Mesothelial cell of epicardium (in vitro differentiated cells): ENCODE results near the gene CYP4Z1. TPM values are rescaled to one million over a fixed set of nuclear protein-coding genes. Genes with fewer than 3 reads are reported as not detected.
A peak's percentile ranks its signal among the peaks of the same experiment; 100 is the strongest.

Experiments
- DNase-seq, 2 experiments: peaks; one replicate each; pipeline ENCODE4 v3.0.0; 2021; ENCODE audit warnings: low spot score in 2 of 2; ENCODE audit not compliant: unreplicated experiment in 2 of 2
- H3K27ac Mint-ChIP-seq: 2 replicates; pipeline ENCODE4 v1.8.0; 2021; ENCODE audit warnings: mixed read lengths
- H3K27me3 Mint-ChIP-seq: 2 replicates; pipeline ENCODE4 v1.8.0; 2021; ENCODE audit warnings: low read depth, mixed read lengths
- H3K36me3 Mint-ChIP-seq: 2 replicates; pipeline ENCODE4 v1.8.0; 2021; ENCODE audit warnings: mixed read lengths
- H3K4me1 Mint-ChIP-seq: 2 replicates; pipeline ENCODE4 v1.8.0; 2021; ENCODE audit warnings: mixed read lengths
- H3K4me3 Mint-ChIP-seq: 2 replicates; pipeline ENCODE4 v1.8.0; 2021; ENCODE audit warnings: mild to moderate bottlenecking, moderate library complexity, mixed read lengths
- H3K9me3 Mint-ChIP-seq: 2 replicates; pipeline ENCODE4 v1.8.0; 2021; ENCODE audit warnings: mixed read lengths
- total RNA-seq: library from RNA; stranded (reverse); gene quantifications from 3 replicates; pipeline ENCODE4 v1.2.1, GENCODE V29; 2021
- TF ChIP-seq, protein P1 (sequence below): fragments of 200-600 bp; sonication (generic); IDR thresholded peaks from one replicate; pipeline ENCODE4 v1.5.0; 2021; ENCODE audit warnings: antibody characterized with exemption; ENCODE audit not compliant: unreplicated experiment

CYP4Z1 gene, protein sequence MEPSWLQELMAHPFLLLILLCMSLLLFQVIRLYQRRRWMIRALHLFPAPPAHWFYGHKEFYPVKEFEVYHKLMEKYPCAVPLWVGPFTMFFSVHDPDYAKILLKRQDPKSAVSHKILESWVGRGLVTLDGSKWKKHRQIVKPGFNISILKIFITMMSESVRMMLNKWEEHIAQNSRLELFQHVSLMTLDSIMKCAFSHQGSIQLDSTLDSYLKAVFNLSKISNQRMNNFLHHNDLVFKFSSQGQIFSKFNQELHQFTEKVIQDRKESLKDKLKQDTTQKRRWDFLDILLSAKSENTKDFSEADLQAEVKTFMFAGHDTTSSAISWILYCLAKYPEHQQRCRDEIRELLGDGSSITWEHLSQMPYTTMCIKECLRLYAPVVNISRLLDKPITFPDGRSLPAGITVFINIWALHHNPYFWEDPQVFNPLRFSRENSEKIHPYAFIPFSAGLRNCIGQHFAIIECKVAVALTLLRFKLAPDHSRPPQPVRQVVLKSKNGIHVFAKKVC
- not detected in 3 replicates for total RNA-seq

- Mint-ChIP-seq H3K4me1 (no peaks in the 10 kb centered on the region), H3K27ac (no peak within 1 kb of the TSS), H3K36me3 (no peaks in the 10 kb centered on the region), H3K9me3 (no peaks in the 10 kb centered on the region), H3K4me3 (no peak within 1 kb of the TSS), H3K27me3 (peaks cover 64% of the 10 kb centered on the region)
- no peak for DNase-seq
- TF ChIP-seq, protein P1, sequence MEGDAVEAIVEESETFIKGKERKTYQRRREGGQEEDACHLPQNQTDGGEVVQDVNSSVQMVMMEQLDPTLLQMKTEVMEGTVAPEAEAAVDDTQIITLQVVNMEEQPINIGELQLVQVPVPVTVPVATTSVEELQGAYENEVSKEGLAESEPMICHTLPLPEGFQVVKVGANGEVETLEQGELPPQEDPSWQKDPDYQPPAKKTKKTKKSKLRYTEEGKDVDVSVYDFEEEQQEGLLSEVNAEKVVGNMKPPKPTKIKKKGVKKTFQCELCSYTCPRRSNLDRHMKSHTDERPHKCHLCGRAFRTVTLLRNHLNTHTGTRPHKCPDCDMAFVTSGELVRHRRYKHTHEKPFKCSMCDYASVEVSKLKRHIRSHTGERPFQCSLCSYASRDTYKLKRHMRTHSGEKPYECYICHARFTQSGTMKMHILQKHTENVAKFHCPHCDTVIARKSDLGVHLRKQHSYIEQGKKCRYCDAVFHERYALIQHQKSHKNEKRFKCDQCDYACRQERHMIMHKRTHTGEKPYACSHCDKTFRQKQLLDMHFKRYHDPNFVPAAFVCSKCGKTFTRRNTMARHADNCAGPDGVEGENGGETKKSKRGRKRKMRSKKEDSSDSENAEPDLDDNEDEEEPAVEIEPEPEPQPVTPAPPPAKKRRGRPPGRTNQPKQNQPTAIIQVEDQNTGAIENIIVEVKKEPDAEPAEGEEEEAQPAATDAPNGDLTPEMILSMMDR, result no peak
Measured at GRCh38 chr1:47067097-47067594, at the start of gene CYP4Z1. TSS of gene CYP4Z1 (plus strand) at chr1:47067231. CDS start at chr1:47067491, 260 bp downstream.

- no peaks in the 10 kb centered on the region for H3K36me3 Mint-ChIP-seq
- peaks cover 4% of the 10 kb centered on the region for H3K9me3 Mint-ChIP-seq
- TF ChIP-seq, protein P1, result no peak
- H3K4me3 Mint-ChIP-seq, result no peak overlapping the region
- no peak for DNase-seq
- peaks cover 47% of the 10 kb centered on the region for H3K27me3 Mint-ChIP-seq
- H3K27ac Mint-ChIP-seq, result no peak overlapping the region
- peaks cover 14% of the 10 kb centered on the region for H3K4me1 Mint-ChIP-seq
Measured at GRCh38 chr1:47021070-47021469, 46.0 kb upstream of the CYP4Z1 start.

- Mint-ChIP-seq H3K27ac (no peak within 1 kb of the TSS), H3K9me3 (no peaks in the 10 kb centered on the region), H3K4me3 (peak within 1 kb of the TSS; percentile 65), H3K27me3 (peaks cover 64% of the 10 kb centered on the region), H3K4me1 (peaks cover 14% of the 10 kb centered on the region), H3K36me3 (no peaks in the 10 kb centered on the region)
- DNase-seq, result peak; percentile 26 to 62
- TF ChIP-seq, protein P1, result no peak
Measured at GRCh38 chr1:47023268-47024140, 43.5 kb upstream of the CYP4Z1 start, which contains the start of gene CYP4X1. TSS of gene CYP4X1 (plus strand) at chr1:47023669. CDS start at chr1:47023818, 149 bp downstream.

DNA sequence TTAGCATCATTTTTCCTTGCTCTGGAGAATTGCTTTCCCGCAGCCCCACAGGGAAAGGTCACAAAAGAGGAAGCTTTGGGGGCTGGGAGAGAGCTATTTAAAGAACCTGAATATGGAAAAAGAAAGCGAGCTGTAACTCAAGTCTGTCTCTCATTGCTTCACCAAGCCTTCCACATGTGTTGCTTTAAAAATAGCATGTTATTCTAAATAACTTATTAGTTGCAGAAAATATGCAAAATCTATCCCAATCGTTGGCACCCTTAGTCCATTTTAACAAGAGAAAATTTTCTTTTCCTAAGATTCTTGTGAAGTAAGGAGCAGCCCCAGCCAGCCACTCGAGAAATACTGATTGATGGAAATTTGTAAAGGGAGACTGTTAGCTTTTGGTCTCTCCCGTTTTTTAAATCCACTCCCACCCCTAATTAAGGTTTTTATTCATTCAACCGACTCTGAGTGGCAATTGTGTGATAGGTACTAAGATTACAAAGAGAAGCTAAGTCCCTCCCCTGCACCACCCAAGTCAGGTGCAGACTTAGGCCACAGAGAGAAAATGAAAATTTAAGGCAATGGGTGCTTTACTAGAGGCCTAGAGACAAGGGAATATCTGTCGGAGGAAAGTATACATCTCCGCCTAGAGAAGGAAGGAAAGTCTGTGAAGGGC lies 42.8 kb upstream of the CYP4Z1 start:
- TF ChIP-seq, protein P1, result no peak
- Mint-ChIP-seq H3K27me3 (peaks cover 72% of the 10 kb centered on the region), H3K4me1 (peaks cover 14% of the 10 kb centered on the region), H3K36me3 (no peaks in the 10 kb centered on the region), H3K9me3 (no peaks in the 10 kb centered on the region), H3K4me3 (peak overlapping the region; percentile 65), H3K27ac (no peak overlapping the region)
- no peak for DNase-seq

DNA sequence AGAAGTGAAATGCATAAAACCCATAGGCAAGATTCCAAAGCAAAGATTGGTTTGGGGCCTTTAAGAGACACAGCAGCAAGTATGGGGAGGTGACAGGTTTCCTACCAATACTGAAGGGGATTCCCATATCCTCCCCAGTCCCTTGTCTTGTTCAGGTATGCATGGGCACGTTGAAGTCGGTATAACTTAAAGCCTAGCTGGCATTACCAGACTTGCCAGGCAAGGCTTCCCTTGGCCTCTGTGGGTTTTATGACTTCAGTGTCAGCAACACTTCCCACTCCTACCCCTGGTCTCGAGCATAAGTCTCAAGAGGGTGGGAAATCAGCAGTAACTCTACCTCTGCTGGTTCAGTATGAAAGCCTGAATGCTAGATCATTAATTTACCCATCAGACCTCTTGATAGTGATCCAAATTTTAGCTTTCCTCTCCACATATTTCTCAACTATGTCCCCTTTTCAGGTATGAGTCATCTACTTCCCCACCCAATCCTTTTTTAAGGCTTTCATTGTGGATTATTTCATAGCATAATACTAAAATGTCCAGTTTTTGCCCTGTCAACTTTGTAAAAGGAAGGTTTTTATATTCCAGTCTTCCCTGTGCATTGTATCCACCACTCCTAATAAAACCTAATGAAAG lies 36.7 kb upstream of the CYP4Z1 start:
- TF ChIP-seq, protein P1, result no peak
- no peaks in the 10 kb centered on the region for H3K36me3 Mint-ChIP-seq
- H3K4me1 Mint-ChIP-seq, result peaks cover 3% of the 10 kb centered on the region
- no peaks in the 10 kb centered on the region for H3K9me3 Mint-ChIP-seq
- no peak overlapping the region for H3K27ac Mint-ChIP-seq
- no peak for DNase-seq
- peaks cover 70% of the 10 kb centered on the region for H3K27me3 Mint-ChIP-seq
- no peak overlapping the region for H3K4me3 Mint-ChIP-seq
